Astrocyte (in vitro differentiated cells and primary cell): ENCODE data around the gene PCSK4. TPM values are rescaled to one million over a fixed set of nuclear protein-coding genes. Genes with fewer than 3 reads are reported as not detected.

Experiments used
- DNase-seq: peaks from one replicate; pipeline ENCODE4 v3.0.0-alpha.2; 2010; ENCODE audit warnings: low read depth
- FAIRE-seq: peaks from 2 replicates; lab custom pipeline; 2011; peaks lifted over from hg19 to GRCh38; lab: Jason Lieb, UNC
- H2AFZ ChIP-seq: 2 replicates; pipeline ENCODE4 v1.6.0; 2012; ENCODE audit warnings: low read depth, low read length, inconsistent platforms
- H3K27ac ChIP-seq: 2 replicates; pipeline ENCODE4 v1.5.1; 2011; ENCODE audit warnings: low read depth, low read length, inconsistent platforms
- H3K27me3 ChIP-seq: 2 replicates; pipeline ENCODE4 v1.6.0; 2011; ENCODE audit warnings: low read length, inconsistent platforms; ENCODE audit not compliant: insufficient read depth
- H3K36me3 ChIP-seq: 2 replicates; pipeline ENCODE4 v1.5.1; 2011; ENCODE audit warnings: low read length, inconsistent platforms; ENCODE audit not compliant: insufficient read depth
- H3K4me1 ChIP-seq: 2 replicates; pipeline ENCODE4 v1.5.1; 2011; ENCODE audit warnings: low read length, inconsistent platforms; ENCODE audit not compliant: insufficient read depth
- H3K4me2 ChIP-seq: 2 replicates; pipeline ENCODE4 v1.6.0; 2012; ENCODE audit warnings: low read length, inconsistent platforms
- H3K4me3 ChIP-seq: 2 replicates; pipeline ENCODE4 v1.5.1; 2011; ENCODE audit warnings: low read depth, mild to moderate bottlenecking, low read length, inconsistent platforms; ENCODE audit not compliant: insufficient read depth
- H3K79me2 ChIP-seq: 2 replicates; pipeline ENCODE4 v1.6.0; 2012; ENCODE audit warnings: mild to moderate bottlenecking, low read length, inconsistent platforms; ENCODE audit not compliant: insufficient read depth
- H3K9ac ChIP-seq: 2 replicates; pipeline ENCODE4 v1.6.0; 2012; ENCODE audit warnings: mild to moderate bottlenecking, low read length, inconsistent platforms
- H3K9me3 ChIP-seq: 2 replicates; pipeline ENCODE4 v1.5.1; 2012; ENCODE audit warnings: low read depth, mild to moderate bottlenecking, low read length, inconsistent platforms; ENCODE audit not compliant: insufficient read depth
- H4K20me1 ChIP-seq: 2 replicates; pipeline ENCODE4 v1.6.0; 2012; ENCODE audit warnings: low read length, inconsistent platforms; ENCODE audit not compliant: insufficient read depth
- H3K27ac Mint-ChIP-seq: one replicate; pipeline ENCODE4 v1.8.0; 2021; ENCODE audit warnings: mild to moderate bottlenecking, mixed read lengths; ENCODE audit not compliant: unreplicated experiment
- H3K27me3 Mint-ChIP-seq: one replicate; pipeline ENCODE4 v1.8.0; 2021; ENCODE audit warnings: low read depth, mixed read lengths; ENCODE audit not compliant: unreplicated experiment
- H3K36me3 Mint-ChIP-seq: one replicate; pipeline ENCODE4 v1.8.0; 2021; ENCODE audit warnings: low read depth, mixed read lengths; ENCODE audit not compliant: unreplicated experiment
- H3K4me1 Mint-ChIP-seq: one replicate; pipeline ENCODE4 v1.8.0; 2021; ENCODE audit warnings: low read depth, mixed read lengths; ENCODE audit not compliant: unreplicated experiment
- H3K4me3 Mint-ChIP-seq: one replicate; pipeline ENCODE4 v1.8.0; 2021; ENCODE audit warnings: mild to moderate bottlenecking, moderate library complexity, mixed read lengths; ENCODE audit not compliant: unreplicated experiment
- H3K9me3 Mint-ChIP-seq: one replicate; pipeline ENCODE4 v1.8.0; 2021; ENCODE audit warnings: mild to moderate bottlenecking, mixed read lengths; ENCODE audit not compliant: unreplicated experiment
- CTCF ChIP-seq: IDR thresholded peaks from 2 replicates; pipeline ENCODE4 v1.5.1; 2011; ENCODE audit warnings: low read depth, mild to moderate bottlenecking, inconsistent platforms, low read length, moderate library complexity; ENCODE audit not compliant: insufficient read depth
- EZH2 ChIP-seq: IDR thresholded peaks from 2 replicates; pipeline ENCODE4 v1.6.1; 2012; ENCODE audit warnings: mild to moderate bottlenecking, low read length, inconsistent platforms; ENCODE audit not compliant: insufficient read depth
- total RNA-seq: library from RNA; stranded (reverse); gene quantifications from 2 replicates; pipeline ENCODE4 v1.2.1, GENCODE V29; 2021

PCSK4 gene
- total RNA-seq, 1 donor from 2014 or later, result 2.7 TPM

DNA sequence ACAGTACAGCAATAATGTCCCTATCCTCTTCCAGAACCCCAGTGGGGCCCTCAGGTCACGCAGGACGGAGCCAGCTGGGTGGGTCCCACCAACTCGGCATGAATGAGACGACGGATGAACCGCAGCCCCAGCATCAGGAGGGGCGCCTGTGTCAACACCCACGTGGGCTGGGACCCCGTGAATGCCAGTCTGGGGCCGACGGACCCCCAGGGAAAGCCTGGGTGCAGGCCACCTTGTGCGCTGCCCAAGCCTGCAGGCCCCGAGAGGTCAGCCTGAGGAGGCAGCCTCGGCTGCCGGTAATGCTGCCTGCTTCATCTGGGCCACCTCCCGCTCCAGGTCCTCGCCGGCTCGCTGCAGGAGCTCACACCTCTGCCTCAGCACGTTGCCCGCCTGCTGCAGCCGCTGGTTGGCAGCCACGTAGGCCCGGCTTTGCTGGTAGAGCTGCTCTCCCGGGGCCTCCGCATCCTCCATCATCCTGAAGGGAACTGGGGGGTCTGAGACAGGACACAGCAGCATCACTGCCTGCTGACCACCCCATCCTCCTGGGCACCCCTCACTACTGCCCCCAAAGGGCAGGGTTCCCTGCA is 15.3 kb downstream of the PCSK4 start:
- H3K4me3 Mint-ChIP-seq, result no peak overlapping the region
- H3K9me3 Mint-ChIP-seq, result peaks cover 3% of the 10 kb centered on the region
- Histone ChIP-seq H3K4me1 (peaks cover 12% of the 10 kb centered on the region), H4K20me1 (peaks cover 69% of the 10 kb centered on the region), H3K9ac (no peak overlapping the region), H3K9me3 (no peaks in the 10 kb centered on the region), H3K4me3 (no peak overlapping the region), H3K4me2 (no peak overlapping the region), H3K27me3 (peaks cover 5% of the 10 kb centered on the region), H3K36me3 (no peaks in the 10 kb centered on the region), H2AFZ (no peak overlapping the region), H3K79me2 (peaks cover 23% of the 10 kb centered on the region), H3K27ac (no peak overlapping the region)
- H3K27ac Mint-ChIP-seq, result no peak overlapping the region
- H3K4me1 Mint-ChIP-seq, result peaks cover 4% of the 10 kb centered on the region
- H3K36me3 Mint-ChIP-seq, result no peaks in the 10 kb centered on the region
- TF ChIP-seq CTCF (no peak), EZH2 (no peak)
- DNase-seq (no peak), FAIRE-seq (no peak)
- H3K27me3 Mint-ChIP-seq, result peaks cover 2% of the 10 kb centered on the region

GRCh38 chr19:1474011-1474764 is 16.0 kb downstream of the PCSK4 start:
- Histone ChIP-seq H3K79me2 (peaks cover 23% of the 10 kb centered on the region), H3K27ac (no peak overlapping the region), H3K4me2 (peak overlapping the region; percentile 32), H3K9ac (no peak overlapping the region), H3K4me1 (peaks cover 12% of the 10 kb centered on the region), H3K27me3 (peaks cover 5% of the 10 kb centered on the region), H3K9me3 (no peaks in the 10 kb centered on the region), H4K20me1 (peaks cover 69% of the 10 kb centered on the region), H2AFZ (no peak overlapping the region), H3K36me3 (no peaks in the 10 kb centered on the region), H3K4me3 (no peak overlapping the region)
- peaks cover 3% of the 10 kb centered on the region for H3K9me3 Mint-ChIP-seq
- H3K27ac Mint-ChIP-seq, result no peak overlapping the region
- no peak for TF ChIP-seq CTCF
- TF ChIP-seq EZH2, result no peak
- no peak overlapping the region for H3K4me3 Mint-ChIP-seq
- H3K27me3 Mint-ChIP-seq, result peaks cover 2% of the 10 kb centered on the region
- no peak for FAIRE-seq
- peaks cover 4% of the 10 kb centered on the region for H3K4me1 Mint-ChIP-seq
- H3K36me3 Mint-ChIP-seq, result no peaks in the 10 kb centered on the region
- peak; percentile 47 for DNase-seq
